ENCODE data around the gene GMDS. TPM values are rescaled to one million over a fixed set of nuclear protein-coding genes. Genes with fewer than 3 reads are reported as not detected.

Gene GMDS
- total RNA-seq, 2 experiments from 2014 or later = 36.6 to 42.8 TPM

- Mint-ChIP-seq H3K9me3 (no peaks in the 10 kb centered on the region), H3K27ac (no peak overlapping the region), H3K27me3 (no peaks in the 10 kb centered on the region), H3K36me3 (ENCODE audit: low read depth) (peaks cover 2% of the 10 kb centered on the region), H3K4me1 (ENCODE audit: low read depth) (peaks cover 26% of the 10 kb centered on the region), H3K4me3 (no peak overlapping the region)
- POLR2A ChIA-PET = interaction anchor here (0.8 kb wide), 1 partner anchor 82 kb away, joined by 3 read pairs; no protein-coding TSS in a partner anchor
- intact Hi-C loops (cut with micrococcal nuclease) = no loop called here
- no peak for ATAC-seq
- no peak for TF ChIP-seq CTCF (IDR thresholded peaks at IDR 0.05)
- CTCF ChIA-PET = no interaction called here
- no peak for DNase-seq
Observed at GRCh38 chr6:2026133-2026532, 219.3 kb downstream of the GMDS start.

GRCh38 chr6:2021713-2022125 is 223.7 kb downstream of the GMDS start:
- Mint-ChIP-seq H3K4me1 (ENCODE audit: low read depth) (peaks cover 16% of the 10 kb centered on the region), H3K4me3 (no peak overlapping the region), H3K9me3 (no peaks in the 10 kb centered on the region), H3K27me3 (no peaks in the 10 kb centered on the region), H3K36me3 (ENCODE audit: low read depth) (peaks cover 6% of the 10 kb centered on the region), H3K27ac (no peak overlapping the region)
- ATAC-seq = no peak
- DNase-seq = no peak
- no peak for TF ChIP-seq CTCF (IDR thresholded peaks at IDR 0.05)
- ChIA-PET POLR2A (no interaction called here), CTCF (no interaction called here)
- intact Hi-C loops (cut with micrococcal nuclease) = no loop called here

GRCh38 chr6:2020909-2021308 is 224.5 kb downstream of the GMDS start:
- Mint-ChIP-seq H3K4me3 (no peak overlapping the region), H3K9me3 (peaks cover 4% of the 10 kb centered on the region), H3K27me3 (no peaks in the 10 kb centered on the region), H3K4me1 (ENCODE audit: low read depth) (peaks cover 16% of the 10 kb centered on the region), H3K27ac (no peak overlapping the region), H3K36me3 (ENCODE audit: low read depth) (peaks cover 6% of the 10 kb centered on the region)
- TF ChIP-seq CTCF (IDR thresholded peaks at IDR 0.05) = no peak
- intact Hi-C loops (cut with micrococcal nuclease) = no loop called here
- ChIA-PET CTCF (no interaction called here), POLR2A (no interaction called here)
- ATAC-seq (no peak), DNase-seq (no peak)

GRCh38 chr6:2019051-2019450 is 226.4 kb downstream of the GMDS start:
- H3K4me1 Mint-ChIP-seq (ENCODE audit: low read depth) = peaks cover 10% of the 10 kb centered on the region
- ChIA-PET CTCF (no interaction called here), POLR2A (no interaction called here)
- H3K27me3 Mint-ChIP-seq = no peaks in the 10 kb centered on the region
- intact Hi-C loops (cut with micrococcal nuclease) = no loop called here
- H3K27ac Mint-ChIP-seq = no peak overlapping the region
- no peak for DNase-seq
- no peak for ATAC-seq
- H3K9me3 Mint-ChIP-seq = peaks cover 15% of the 10 kb centered on the region
- H3K4me3 Mint-ChIP-seq = no peak overlapping the region
- TF ChIP-seq CTCF (IDR thresholded peaks at IDR 0.05) = no peak
- peaks cover 15% of the 10 kb centered on the region for H3K36me3 Mint-ChIP-seq (ENCODE audit: low read depth)

GRCh38 chr6:2016040-2016439 is 229.4 kb downstream of the GMDS start:
- no peak overlapping the region for H3K4me3 Mint-ChIP-seq
- no peak overlapping the region for H3K27ac Mint-ChIP-seq
- CTCF ChIA-PET = no interaction called here
- ATAC-seq (no peak), DNase-seq (no peak)
- POLR2A ChIA-PET = interaction anchor here (0.8 kb wide), 1 partner anchor 11 kb away, joined by 3 read pairs; no protein-coding TSS in a partner anchor
- intact Hi-C loops (cut with micrococcal nuclease) = no loop called here
- H3K9me3 Mint-ChIP-seq = peaks cover 17% of the 10 kb centered on the region
- H3K4me1 Mint-ChIP-seq (ENCODE audit: low read depth) = no peaks in the 10 kb centered on the region
- no peaks in the 10 kb centered on the region for H3K27me3 Mint-ChIP-seq
- TF ChIP-seq CTCF (IDR thresholded peaks at IDR 0.05) = no peak
- H3K36me3 Mint-ChIP-seq (ENCODE audit: low read depth) = peaks cover 25% of the 10 kb centered on the region
